HEK293 (cell line): ENCODE results near the gene WDR1.

Source experiments
- YY1 ChIP-seq: fragments of 450-650 bp; formaldehyde crosslinking; IDR thresholded peaks from 2 replicates; pipeline ENCODE4 v1.5.1; 2018; ENCODE audit warnings: missing biosample characterization, missing genetic modification characterization
- ZNF274 ChIP-seq, 2 experiments: fragments of 200-500 bp in 1 of 2; fragments of 450-650 bp in 1 of 2; sonication (Bioruptor generic) in 1 of 2; formaldehyde crosslinking in 1 of 2; IDR thresholded peaks; 2 replicates each; pipeline versions ENCODE4 v1.5.1 to v1.6.1; 2014 to 2016; ENCODE audit warnings: borderline replicate concordance in 1 of 2, inconsistent platforms in 1 of 2, low read length in 1 of 2, missing biosample characterization in 1 of 2, missing genetic modification characterization in 1 of 2

DNA sequence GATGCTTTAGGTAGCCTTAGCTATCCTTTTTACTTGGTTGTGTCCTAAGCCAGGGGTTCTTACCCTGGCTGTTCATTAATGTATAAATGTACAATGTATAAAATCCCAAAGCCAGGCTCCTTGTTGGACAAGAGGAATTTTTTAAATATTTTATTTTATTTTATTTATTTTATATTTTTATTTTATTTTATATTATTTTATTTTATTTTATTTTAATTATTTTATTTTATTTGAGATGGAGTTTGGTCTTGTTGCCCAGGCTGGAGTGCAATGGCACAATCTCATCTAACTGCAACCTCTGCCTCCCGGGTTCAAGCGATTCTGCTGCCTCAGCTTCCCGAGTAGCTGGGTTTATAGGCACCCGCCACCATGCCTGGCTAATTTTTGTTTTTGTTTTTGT, 87.2 kb downstream of the WDR1 start:
- TF ChIP-seq YY1 (tag by site-specific recombination) (no peak), ZNF274 (IDR thresholded peaks at IDR 0.05; ENCODE audit: low read length) (no peak), ZNF274 (tag by site-specific recombination; IDR thresholded peaks at IDR 0.05; ENCODE audit: borderline replicate concordance) (no peak)
